GM12891 (cell line): Measurements from ENCODE around the gene DDX39A.
"Not testable (repeated sequence)": the region's sequence is repeated elsewhere in the genome, so short reads cannot be mapped to it uniquely, and the experiment has no call there.

ENCODE experiments used
- DNase-seq: peaks from one replicate; pipeline ENCODE4 v3.0.0; 2011; ENCODE audit warnings: low spot score; ENCODE audit not compliant: insufficient read length
- FAIRE-seq: peaks from 2 replicates; lab custom pipeline; 2011; peaks lifted over from hg19 to GRCh38; lab: Jason Lieb, UNC
- PAX5 ChIP-seq: IDR thresholded peaks from 2 replicates; pipeline ENCODE4 v1.6.1; 2011; ENCODE audit warnings: low read length, moderate library complexity, mild to moderate bottlenecking; ENCODE audit not compliant: insufficient read depth, severe bottlenecking
- POLR2A ChIP-seq: IDR thresholded peaks from 2 replicates; pipeline ENCODE4 v1.6.1; 2011; ENCODE audit warnings: low read depth, low read length, control low read depth
- POLR2AphosphoS5 ChIP-seq: IDR thresholded peaks from 2 replicates; pipeline ENCODE4 v1.6.1; 2011; ENCODE audit warnings: low read depth, low read length, control low read depth
- POU2F2 ChIP-seq: IDR thresholded peaks from 2 replicates; pipeline ENCODE4 v1.6.1; 2011; ENCODE audit warnings: low read depth, mild to moderate bottlenecking, control low read depth, low read length, moderate library complexity
- SPI1 ChIP-seq: IDR thresholded peaks from 2 replicates; pipeline ENCODE4 v1.6.1; 2011; ENCODE audit warnings: low read depth, low read length, control low read depth
- TAF1 ChIP-seq: IDR thresholded peaks from 2 replicates; pipeline ENCODE4 v1.6.1; 2011; ENCODE audit warnings: low read depth, low read length, control low read depth

DDX39A gene

GRCh38 chr19:14410091-14411051 lies 8.8 kb downstream of the DDX39A start:
- FAIRE-seq = no peak
- TF ChIP-seq SPI1 = no peak
- peak; percentile 40; the same call in 1 of the 2 replicates for TF ChIP-seq POLR2AphosphoS5
- peak; percentile 2; the same call in 1 of the 2 replicates for TF ChIP-seq POU2F2
- TF ChIP-seq POLR2A = peak; percentile 4; the same call in 1 of the 2 replicates
- no peak for TF ChIP-seq PAX5
- no peak for DNase-seq

GRCh38 chr19:14409146-14410023 lies 9.8 kb downstream of the DDX39A start:
- DNase-seq = no peak
- TF ChIP-seq PAX5 (no peak), POLR2AphosphoS5 (no peak; the same call in none of the 2 replicates), TAF1 (no peak), POU2F2 (peak; percentile 29), SPI1 (no peak), POLR2A (peak; percentile 51)
- no peak for FAIRE-seq

- DNase-seq (no peak), FAIRE-seq (no peak)
- TF ChIP-seq PAX5 = no peak
- no peak for TF ChIP-seq POLR2A
- TF ChIP-seq POU2F2 = no peak
- no peak for TF ChIP-seq POLR2AphosphoS5
- TF ChIP-seq TAF1 = no peak
- no peak for TF ChIP-seq SPI1
These were observed 10.5 kb downstream of the DDX39A start for GRCh38 chr19:14408491-14409145.

DNA sequence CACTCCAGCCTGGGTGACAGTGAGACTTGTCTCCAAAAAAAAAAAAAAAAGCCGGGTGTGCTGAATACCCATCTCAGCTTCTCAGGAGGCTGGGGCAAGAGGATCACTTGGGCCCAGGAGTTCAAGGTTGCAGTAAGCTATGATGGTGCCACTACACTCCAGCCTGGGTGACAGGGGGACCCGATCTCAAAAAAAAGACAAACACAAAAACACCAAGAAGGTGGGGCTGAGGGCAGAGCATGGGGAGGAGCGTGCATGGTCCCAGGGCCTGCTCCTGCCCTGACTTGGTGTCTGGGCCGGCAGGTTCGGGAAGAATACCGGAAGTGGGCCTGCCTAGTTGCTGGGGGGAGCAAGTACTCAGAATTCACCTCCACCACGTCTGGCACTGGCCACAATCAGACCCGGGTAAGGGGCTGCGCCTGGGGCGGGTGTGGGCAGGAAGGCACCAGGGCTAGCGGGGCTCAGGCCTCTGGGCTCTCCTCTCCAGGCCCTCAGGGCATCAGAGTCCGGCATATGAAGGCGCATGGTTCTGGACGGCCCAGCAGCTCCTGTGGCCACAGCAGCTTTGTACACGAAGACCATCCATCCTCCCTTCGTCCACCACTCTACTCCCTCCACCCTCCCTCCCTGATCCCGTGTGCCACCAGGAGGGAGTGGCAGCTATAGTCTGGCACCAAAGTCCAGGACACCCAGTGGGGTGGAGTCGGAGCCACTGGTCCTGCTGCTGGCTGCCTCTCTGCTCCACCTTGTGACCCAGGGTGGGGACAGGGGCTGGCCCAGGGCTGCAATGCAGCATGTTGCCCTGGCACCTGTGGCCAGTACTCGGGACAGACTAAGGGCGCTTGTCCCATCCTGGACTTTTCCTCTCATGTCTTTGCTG lies 11.3 kb downstream of the DDX39A start:
- no peak for TF ChIP-seq SPI1
- TF ChIP-seq POLR2A = peak; percentile 93
- peak; percentile 93 for TF ChIP-seq POLR2AphosphoS5
- TF ChIP-seq PAX5 = no peak
- no peak for TF ChIP-seq TAF1
- TF ChIP-seq POU2F2 = peak; percentile 12; the same call in 1 of the 2 replicates
- DNase-seq (no peak), FAIRE-seq (no peak)

GRCh38 chr19:14406645-14407401 lies 12.3 kb downstream of the DDX39A start:
- FAIRE-seq (no peak), DNase-seq (no peak)
- TF ChIP-seq POLR2A (0 out of 2 replicates have a peak, but pooled peaks have one; percentile 20), PAX5 (no peak)

- peak; percentile 100 for DNase-seq
- peak; percentile 97 for FAIRE-seq
These were observed 13.1 kb downstream of the DDX39A start for GRCh38 chr19:14405758-14406644.

GRCh38 chr19:14405380-14405757 lies 13.8 kb downstream of the DDX39A start:
- TF ChIP-seq PAX5 (no peak), POLR2AphosphoS5 (no peak), POLR2A (no peak; the same call in 1 of the 2 replicates), POU2F2 (no peak), TAF1 (no peak), SPI1 (no peak)
- no peak for DNase-seq
- no peak for FAIRE-seq

More at GRCh38 chr19:14405758-14406644, 13.1 kb downstream of the DDX39A start:
- TF ChIP-seq POLR2AphosphoS5 (peak; percentile 46; the same call in 1 of the 2 replicates), PAX5 (no peak)

GRCh38 chr19:14404312-14404711 lies 14.8 kb downstream of the DDX39A start:
- TF ChIP-seq POLR2A = peak; percentile 36
- no peak for TF ChIP-seq SPI1
- no peak for DNase-seq
- peak; percentile 38 for FAIRE-seq

GRCh38 chr19:14403145-14403930 lies 15.8 kb downstream of the DDX39A start:
- FAIRE-seq = not testable (repeated sequence)

More at GRCh38 chr19:14403145-14403930, 15.8 kb downstream of the DDX39A start:
- DNase-seq = not testable (repeated sequence)
